ENCODE data around the gene RNF114.

GRCh38 chr20:49896204-49896603 lies 40.0 kb upstream of the RNF114 start:
- TF ChIP-seq CTCF (optimal IDR thresholded peaks at IDR 0.05 in 1 of 3, IDR thresholded peaks at IDR 0.05 in 1 of 3, conservative IDR thresholded peaks at IDR 0.05 in 1 of 3; ENCODE audit: extremely low read depth in 1 of 3, insufficient read depth in 2 of 3, low read length in 3 of 3) (no peak), EZH2 (IDR thresholded peaks at IDR 0.05; ENCODE audit: low read length) (no peak)
